CD1c-positive myeloid dendritic cell (primary cell): Measurements from ENCODE around the gene NOX4.
"Not testable (repeated sequence)": the region's sequence is repeated elsewhere in the genome, so short reads cannot be mapped to it uniquely, and the experiment has no call there.

ENCODE experiments used
- DNase-seq: peaks from one replicate; pipeline ENCODE4 v3.0.0-alpha.2; 2016; ENCODE audit errors: extremely low spot score

Gene NOX4

GRCh38 chr11:89303029-89303428, 188.1 kb downstream of the NOX4 start:
- DNase-seq: not testable (repeated sequence)

- DNase-seq: not testable (repeated sequence)
Observed at GRCh38 chr11:89295023-89295422, 196.2 kb downstream of the NOX4 start.

- DNase-seq: no peak
Observed at GRCh38 chr11:89293965-89294679, 197.1 kb downstream of the NOX4 start.

- DNase-seq: not testable (repeated sequence)
Observed at GRCh38 chr11:89288004-89288403, 203.2 kb downstream of the NOX4 start.

- DNase-seq: not testable (repeated sequence)
Observed at GRCh38 chr11:89286601-89287000, 204.6 kb downstream of the NOX4 start.

DNA sequence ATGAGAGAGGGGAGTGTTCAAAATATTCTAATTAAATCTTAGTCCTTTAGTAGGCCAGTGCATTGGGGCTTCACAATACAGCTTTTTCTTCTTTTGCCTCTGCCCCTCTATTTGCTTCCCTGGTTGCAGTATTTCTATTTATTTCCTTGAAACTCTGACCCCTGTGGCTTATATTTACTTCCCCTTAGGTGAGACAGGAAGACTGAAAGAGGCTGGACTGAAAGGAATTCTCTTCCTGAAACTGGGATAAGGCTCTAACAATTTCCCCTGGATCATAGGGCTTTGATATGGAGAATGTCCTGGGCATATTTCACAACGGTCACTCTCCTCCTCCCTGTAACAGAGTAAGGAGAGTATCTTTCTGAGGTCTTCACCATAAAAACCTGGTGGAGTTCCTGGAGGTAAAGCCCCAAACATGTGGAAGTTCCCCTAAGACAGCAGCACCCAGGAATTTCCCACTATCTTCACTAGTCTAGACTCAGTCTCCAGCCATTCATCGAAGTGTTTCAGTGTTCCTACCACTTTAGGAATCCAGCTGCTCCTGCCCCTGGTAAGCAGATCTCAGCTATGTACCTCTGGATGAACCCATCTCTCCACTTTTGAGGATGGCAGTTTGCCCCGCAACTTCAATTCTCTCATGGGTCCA, 210.0 kb downstream of the NOX4 start:
- DNase-seq: not testable (repeated sequence)

- DNase-seq: no peak
Observed at GRCh38 chr11:89279176-89279575, 212.0 kb downstream of the NOX4 start.

- no peak for DNase-seq
Observed at GRCh38 chr11:89275966-89276365, 215.2 kb downstream of the NOX4 start.
